SU-DHL-6 (cell line): Measurements from ENCODE around the gene BRIP1.
"Not testable (repeated sequence)": the region's sequence is repeated elsewhere in the genome, so short reads cannot be mapped to it uniquely, and the experiment has no call there.

Experiments
- H2AFZ ChIP-seq: fragments of 200-600 bp; sonication (generic); 2 replicates; pipeline ENCODE4 v1.6.1; 2014; ENCODE audit warnings: low read depth, mild to moderate bottlenecking, moderate library complexity, mixed read lengths, antibody characterized with exemption, low read length; ENCODE audit not compliant: severe bottlenecking
- H3F3A ChIP-seq: fragments of 200-600 bp; shearing (Covaris generic); 2 replicates; pipeline ENCODE4 v1.6.0; 2016; ENCODE audit warnings: antibody characterized with exemption, mild to moderate bottlenecking; ENCODE audit not compliant: insufficient read depth
- H3K27ac ChIP-seq: fragments of 200-600 bp; sonication (generic); 2 replicates; pipeline ENCODE4 v1.5.1; 2016; ENCODE audit warnings: low read depth, mild to moderate bottlenecking, low read length, moderate library complexity, mixed read lengths
- H3K27me3 ChIP-seq: fragments of 200-600 bp; sonication (generic), shearing (Covaris generic); 2 replicates; pipeline ENCODE4 v1.6.0; 2014; ENCODE audit warnings: mild to moderate bottlenecking, low read length
- H3K36me3 ChIP-seq: fragments of 200-600 bp; sonication (generic); 2 replicates; pipeline ENCODE4 v1.6.1; 2014; ENCODE audit warnings: mild to moderate bottlenecking, low read length, mixed read lengths
- H3K4me2 ChIP-seq: fragments of 300-600, 200-600 bp; shearing (Covaris generic), sonication (generic); 2 replicates; pipeline ENCODE4 v1.6.0; 2014; ENCODE audit warnings: low read length, low read depth, mild to moderate bottlenecking; ENCODE audit not compliant: poor library complexity, severe bottlenecking
- H3K4me3 ChIP-seq: fragments of 200-600 bp; sonication (generic); 2 replicates; pipeline ENCODE4 v1.5.1; 2014; ENCODE audit warnings: antibody characterized with exemption, low read length, mild to moderate bottlenecking, mixed read lengths; ENCODE audit not compliant: insufficient read depth, poor library complexity, severe bottlenecking
- H3K79me2 ChIP-seq: fragments of 200-600 bp; sonication (generic); 2 replicates; pipeline ENCODE4 v1.6.1; 2014; ENCODE audit warnings: mild to moderate bottlenecking, low read length, moderate library complexity; ENCODE audit not compliant: insufficient read depth
- H3K9ac ChIP-seq: fragments of 200-600 bp; sonication (generic); 2 replicates; pipeline ENCODE4 v1.7.0; 2014; ENCODE audit warnings: mild to moderate bottlenecking, low read length
- H3K9me2 ChIP-seq: fragments of 200-600 bp; sonication (generic); replicated peaks from 2 replicates; pipeline ENCODE4 v1.6.1; 2014; ENCODE audit warnings: low read length; ENCODE audit not compliant: insufficient read depth
- H3K9me3 ChIP-seq: fragments of 200-600 bp; sonication (generic); 2 replicates; pipeline ENCODE4 v1.6.1; 2014; ENCODE audit warnings: low read length, mixed read lengths; ENCODE audit not compliant: insufficient read depth
- H4K20me1 ChIP-seq: fragments of 200-600 bp; sonication (generic); 2 replicates; pipeline ENCODE4 v1.6.1; 2014; ENCODE audit warnings: low read depth, mild to moderate bottlenecking, antibody characterized with exemption, low read length, moderate library complexity, mixed read lengths
- EZH2phosphoT487 ChIP-seq: fragments of 200-600 bp; sonication (generic), shearing (Covaris generic); conservative IDR thresholded peaks from 2 replicates; pipeline ENCODE4 v1.6.1; 2018; ENCODE audit warnings: mild to moderate bottlenecking, antibody characterized with exemption, low read length, moderate library complexity, mixed read lengths
- TF ChIP-seq, protein P1 (sequence below): fragments of 200-600 bp; sonication (generic); IDR thresholded peaks from one replicate; pipeline ENCODE4 v1.5.1; 2017; ENCODE audit warnings: antibody characterized with exemption, mild to moderate bottlenecking, low read length, moderate library complexity; ENCODE audit not compliant: insufficient read depth, poor library complexity, severe bottlenecking

Gene BRIP1

DNA sequence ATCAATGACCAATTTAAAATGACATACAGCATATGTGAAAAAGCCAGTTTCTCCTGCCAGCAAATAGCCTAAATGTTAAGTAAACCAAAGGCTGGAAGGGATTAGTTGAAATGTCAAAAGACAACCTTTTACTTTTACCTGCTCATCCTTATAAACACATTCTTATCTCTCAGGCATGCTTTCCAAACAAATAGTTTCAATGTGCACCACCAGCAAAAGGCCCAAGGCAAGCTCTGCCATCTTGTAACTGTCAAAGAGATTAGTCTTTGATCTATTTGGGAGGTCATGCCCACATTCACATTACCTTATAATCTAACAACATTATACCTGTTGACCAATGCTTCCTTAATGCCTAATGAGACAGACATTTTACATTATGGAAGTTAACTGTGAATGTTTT, 140.1 kb downstream of the BRIP1 start:
- TF ChIP-seq EZH2phosphoT487 = no peak
- TF ChIP-seq, protein P1, sequence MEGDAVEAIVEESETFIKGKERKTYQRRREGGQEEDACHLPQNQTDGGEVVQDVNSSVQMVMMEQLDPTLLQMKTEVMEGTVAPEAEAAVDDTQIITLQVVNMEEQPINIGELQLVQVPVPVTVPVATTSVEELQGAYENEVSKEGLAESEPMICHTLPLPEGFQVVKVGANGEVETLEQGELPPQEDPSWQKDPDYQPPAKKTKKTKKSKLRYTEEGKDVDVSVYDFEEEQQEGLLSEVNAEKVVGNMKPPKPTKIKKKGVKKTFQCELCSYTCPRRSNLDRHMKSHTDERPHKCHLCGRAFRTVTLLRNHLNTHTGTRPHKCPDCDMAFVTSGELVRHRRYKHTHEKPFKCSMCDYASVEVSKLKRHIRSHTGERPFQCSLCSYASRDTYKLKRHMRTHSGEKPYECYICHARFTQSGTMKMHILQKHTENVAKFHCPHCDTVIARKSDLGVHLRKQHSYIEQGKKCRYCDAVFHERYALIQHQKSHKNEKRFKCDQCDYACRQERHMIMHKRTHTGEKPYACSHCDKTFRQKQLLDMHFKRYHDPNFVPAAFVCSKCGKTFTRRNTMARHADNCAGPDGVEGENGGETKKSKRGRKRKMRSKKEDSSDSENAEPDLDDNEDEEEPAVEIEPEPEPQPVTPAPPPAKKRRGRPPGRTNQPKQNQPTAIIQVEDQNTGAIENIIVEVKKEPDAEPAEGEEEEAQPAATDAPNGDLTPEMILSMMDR = no peak
- Histone ChIP-seq H3F3A (0 out of 2 replicates have a peak, but pooled peaks cover 4% of the 10 kb centered on the region), H3K4me3 (no peak overlapping the region), H3K9me2 (no peaks in the 10 kb centered on the region), H3K9me3 (no peaks in the 10 kb centered on the region), H3K79me2 (no peaks in the 10 kb centered on the region), H3K27ac (no peak overlapping the region), H3K36me3 (0 out of 2 replicates have a peak, but pooled peaks cover 5% of the 10 kb centered on the region), H3K9ac (no peak overlapping the region), H3K4me2 (no peak overlapping the region), H4K20me1 (no peaks in the 10 kb centered on the region), H2AFZ (no peak overlapping the region), H3K27me3 (no peaks in the 10 kb centered on the region)

DNA sequence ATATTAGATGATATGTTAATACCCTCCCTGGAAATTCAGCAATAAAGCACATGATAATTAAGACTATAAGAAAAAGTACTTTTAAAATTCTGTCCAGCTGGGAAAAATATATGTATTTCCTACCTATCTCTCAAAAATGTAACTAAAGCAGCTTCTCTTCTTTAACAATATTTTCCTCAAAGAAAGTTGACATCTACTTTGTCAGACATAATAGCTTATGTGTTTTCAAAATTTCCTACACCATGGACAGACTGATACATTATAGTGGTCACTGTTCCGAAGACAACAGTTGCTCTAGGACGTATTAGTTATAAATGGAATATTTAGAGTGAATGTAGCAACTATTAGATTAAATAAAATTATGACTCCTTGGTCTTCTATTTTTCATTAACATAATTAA, 140.9 kb downstream of the BRIP1 start:
- peaks cover 12% of the 10 kb centered on the region for H3K36me3 ChIP-seq
- H3K4me2 ChIP-seq = no peak overlapping the region
- H3K9me2 ChIP-seq = no peaks in the 10 kb centered on the region
- no peak for TF ChIP-seq EZH2phosphoT487
- TF ChIP-seq, protein P1 = no peak
- 0 out of 2 replicates have a peak, but pooled peaks cover 4% of the 10 kb centered on the region for H3F3A ChIP-seq
- H4K20me1 ChIP-seq = no peaks in the 10 kb centered on the region
- H3K4me3 ChIP-seq = no peak overlapping the region
- no peaks in the 10 kb centered on the region for H3K27me3 ChIP-seq
- no peak overlapping the region for H3K27ac ChIP-seq
- no peaks in the 10 kb centered on the region for H3K79me2 ChIP-seq
- no peak overlapping the region for H3K9ac ChIP-seq
- no peaks in the 10 kb centered on the region for H3K9me3 ChIP-seq
- H2AFZ ChIP-seq = no peak overlapping the region

DNA sequence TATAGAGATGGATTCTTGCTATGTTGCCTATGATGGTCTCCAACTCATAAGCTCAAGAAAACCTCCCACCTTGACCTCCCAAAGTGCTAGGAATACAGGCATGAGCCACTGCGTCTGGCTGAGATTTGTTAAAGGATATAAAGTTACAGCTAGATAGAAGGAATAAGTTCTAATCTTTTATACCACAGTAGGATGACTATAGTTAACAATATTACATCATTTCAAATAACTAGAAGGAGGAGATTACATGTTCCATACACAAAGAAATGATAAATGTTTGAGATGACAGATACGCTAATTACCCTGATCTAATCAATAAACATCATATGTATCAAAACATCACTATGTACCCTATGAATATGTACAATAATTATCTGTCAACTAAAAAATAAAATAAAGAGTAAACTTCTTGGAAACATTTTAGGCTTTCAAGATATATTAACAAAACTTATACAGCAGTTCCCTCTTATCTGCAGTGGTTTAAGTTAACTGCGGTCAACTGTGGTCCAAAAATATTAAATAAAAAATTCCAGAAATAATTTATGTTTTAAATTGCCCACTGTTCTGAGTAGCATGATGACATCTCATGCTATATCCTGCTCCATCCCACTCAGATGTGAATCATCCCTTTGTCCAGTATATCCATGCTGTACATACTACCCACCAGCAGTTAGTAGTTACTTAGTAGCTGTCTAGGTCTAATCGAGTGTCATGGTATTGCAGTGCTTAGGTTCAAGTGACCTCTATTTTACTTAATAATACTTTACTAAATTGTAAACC, 143.1 kb downstream of the BRIP1 start:
- TF ChIP-seq EZH2phosphoT487 = no peak
- TF ChIP-seq, protein P1 = no peak
- no peaks in the 10 kb centered on the region for H4K20me1 ChIP-seq
- H3K4me2 ChIP-seq = no peak overlapping the region
- no peaks in the 10 kb centered on the region for H3K79me2 ChIP-seq
- H3K36me3 ChIP-seq = peaks cover 29% of the 10 kb centered on the region
- H3K9me3 ChIP-seq = no peaks in the 10 kb centered on the region
- no peak overlapping the region for H2AFZ ChIP-seq
- H3K9ac ChIP-seq = no peak overlapping the region
- no peak overlapping the region for H3K27ac ChIP-seq
- no peaks in the 10 kb centered on the region for H3K9me2 ChIP-seq
- 0 out of 2 replicates have a peak, but pooled peaks cover 3% of the 10 kb centered on the region for H3F3A ChIP-seq
- no peak overlapping the region for H3K4me3 ChIP-seq
- no peaks in the 10 kb centered on the region for H3K27me3 ChIP-seq

DNA sequence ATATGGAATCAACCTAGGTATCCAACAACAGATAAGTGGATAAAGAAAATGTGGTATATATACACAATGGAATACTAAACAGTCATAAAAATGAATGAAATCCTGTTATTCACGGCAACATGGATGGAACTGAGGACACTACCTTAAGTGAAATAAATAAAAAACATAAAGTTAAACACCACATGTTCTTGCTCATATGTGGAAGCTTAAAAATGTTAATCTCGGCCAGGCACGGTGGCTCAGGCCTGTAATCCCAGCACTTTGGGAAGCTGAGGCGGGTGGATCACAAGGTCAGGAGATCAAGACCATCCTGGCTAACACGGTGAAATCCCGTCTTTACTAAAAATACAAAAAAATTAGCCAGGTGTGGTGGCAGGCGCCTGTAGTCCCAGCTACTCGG, 144.1 kb downstream of the BRIP1 start:
- not testable (repeated sequence) for H3F3A ChIP-seq, H4K20me1 ChIP-seq, H3K9me2 ChIP-seq, H3K4me2 ChIP-seq, H2AFZ ChIP-seq, H3K27me3 ChIP-seq, H3K27ac ChIP-seq, H3K9ac ChIP-seq, H3K79me2 ChIP-seq, H3K4me3 ChIP-seq, H3K9me3 ChIP-seq
- H3K36me3 ChIP-seq = peaks cover 33% of the 10 kb centered on the region
